Common myeloid progenitor, CD34-positive (primary cell): ENCODE results near the gene EIF3B.
"Not testable (repeated sequence)": the region's sequence is repeated elsewhere in the genome, so short reads cannot be mapped to it uniquely, and the experiment has no call there.

Experiments used
- CTCF ChIA-PET: fragments of 350-600 bp; sonication (Branson Sonifier 250); formaldehyde crosslinking; loops from one replicate; lab custom pipeline; 2021; ENCODE audit warnings: antibody characterized with exemption; lab: Charles Lee
- POLR2A ChIA-PET: fragments of 350-600 bp; sonication (Branson Sonifier 250); formaldehyde crosslinking; loops from one replicate; lab custom pipeline; 2021; ENCODE audit warnings: antibody characterized with exemption; lab: Charles Lee
- DNase-seq, 3 donors: peaks; one replicate each; pipeline versions ENCODE4 v3.0.0 to v3.0.0-alpha.2; 2013
- H3K27ac ChIP-seq, 2 experiments: 1 replicate in 1 of 2; 2 replicates in 1 of 2; pipeline ENCODE4 v1.7.0; 2013; ENCODE audit warnings: inconsistent platforms in 2 of 2, low read length in 2 of 2, mild to moderate bottlenecking in 2 of 2, low read depth in 1 of 2, moderate library complexity in 1 of 2; ENCODE audit not compliant: severe bottlenecking in 2 of 2, insufficient read depth in 1 of 2, poor library complexity in 1 of 2
- H3K27me3 ChIP-seq, 5 experiments: replicated peaks in 2 of 5; 1 replicate in 3 of 5; 2 replicates in 2 of 5; pipeline versions ENCODE4 v1.6.1 to v1.7.0; 2013; ENCODE audit warnings: low read length in 4 of 5, mild to moderate bottlenecking in 2 of 5, moderate library complexity in 2 of 5, inconsistent platforms in 1 of 5; ENCODE audit not compliant: insufficient read depth in 5 of 5, control insufficient read depth in 4 of 5
- H3K36me3 ChIP-seq, 4 experiments: 1 replicate in 2 of 4; 2 replicates in 2 of 4; pipeline versions ENCODE4 v1.6.1 to v1.7.0; 2013; ENCODE audit warnings: low read length in 3 of 4, control low read depth in 1 of 4, mild to moderate bottlenecking in 1 of 4; ENCODE audit not compliant: control insufficient read depth in 4 of 4, insufficient read depth in 4 of 4
- H3K4me1 ChIP-seq, 4 experiments: 1 replicate in 3 of 4; 2 replicates in 1 of 4; pipeline versions ENCODE4 v1.6.1 to v1.7.1; 2013; ENCODE audit warnings: low read length in 3 of 4, mild to moderate bottlenecking in 3 of 4, control low read depth in 1 of 4, inconsistent platforms in 1 of 4, moderate library complexity in 1 of 4; ENCODE audit not compliant: control insufficient read depth in 4 of 4, insufficient read depth in 4 of 4; ENCODE audit errors: control extremely low read depth in 1 of 4
- H3K4me3 ChIP-seq, 7 experiments: 1 replicate in 4 of 7; 2 replicates in 3 of 7; pipeline versions ENCODE4 v1.5.1 to v1.7.0; 2013; ENCODE audit warnings: mild to moderate bottlenecking in 7 of 7, low read length in 6 of 7, moderate library complexity in 6 of 7, inconsistent platforms in 2 of 7, low read depth in 2 of 7, control low read depth in 1 of 7; ENCODE audit not compliant: insufficient read depth in 4 of 7, control insufficient read depth in 1 of 7; ENCODE audit errors: extremely low read depth in 1 of 7
- H3K9me3 ChIP-seq, 5 experiments: 1 replicate in 4 of 5; 2 replicates in 1 of 5; pipeline versions ENCODE4 v1.6.1 to v1.7.1; 2013; ENCODE audit warnings: low read length in 4 of 5, mild to moderate bottlenecking in 2 of 5, inconsistent platforms in 1 of 5, low read depth in 1 of 5, moderate library complexity in 1 of 5; ENCODE audit not compliant: control insufficient read depth in 4 of 5, insufficient read depth in 2 of 5; ENCODE audit errors: control extremely low read depth in 1 of 5
- WGBS: methylation state at CpG from one replicate; pipeline ENCODE4 v1.1.5; 2013; ENCODE audit not compliant: insufficient coverage; 5-methylcytosine and 5-hydroxymethylcytosine counted together

The EIF3B gene

GRCh38 chr7:2347351-2348063, 7.1 kb upstream of the EIF3B start:
- CTCF ChIA-PET: interaction anchor here (0.9 to 2.9 kb wide), 16 partner anchors 10 to 766 kb away, joined by 3 to 14 read pairs (median 4); no protein-coding TSS in a partner anchor
- not testable (repeated sequence) for DNase-seq, H3K4me1 ChIP-seq, H3K9me3 ChIP-seq, H3K27me3 ChIP-seq, H3K27ac ChIP-seq, H3K36me3 ChIP-seq
- POLR2A ChIA-PET: interaction anchor here (0.6 to 1.0 kb wide), 3 partner anchors 68 to 235 kb away, joined by 3 read pairs; no protein-coding TSS in a partner anchor
- peak overlapping the region in 2 of 7 experiments; percentile 45 to 59 for H3K4me3 ChIP-seq
- 75% methylated on average over 12 of the region's 15 CpGs for WGBS

- Histone ChIP-seq H3K27ac (no peak overlapping the region), H3K27me3 (no peaks in the 10 kb centered on the region), H3K9me3 (no peaks in the 10 kb centered on the region), H3K36me3 (no peaks in the 10 kb centered on the region), H3K4me3 (no peak overlapping the region), H3K4me1 (peaks cover 4 to 20% (median 14%) of the 10 kb centered on the region in 4 experiments)
- ChIA-PET CTCF (interaction anchor here (1.0 kb wide), 1 partner anchor 117 kb away, joined by 3 read pairs; the partner anchor contains the start of gene MAD1L1), POLR2A (no interaction called here)
- no peak for DNase-seq
- 100% methylated on average over 1 of the region's 9 CpGs for WGBS
Observed at GRCh38 chr7:2350055-2350454, 4.6 kb upstream of the EIF3B start.

GRCh38 chr7:2350861-2351260, 3.8 kb upstream of the EIF3B start:
- CTCF ChIA-PET: no interaction called here
- H3K27ac ChIP-seq: no peak overlapping the region
- no peaks in the 10 kb centered on the region for H3K36me3 ChIP-seq
- WGBS: 99% methylated on average over 10 of the region's 12 CpGs
- H3K4me3 ChIP-seq: no peak overlapping the region
- no peak for DNase-seq
- no peaks in the 10 kb centered on the region for H3K27me3 ChIP-seq
- H3K4me1 ChIP-seq: peaks cover 7 to 26% (median 21%) of the 10 kb centered on the region in 4 experiments
- POLR2A ChIA-PET: no interaction called here
- no peaks in the 10 kb centered on the region for H3K9me3 ChIP-seq

GRCh38 chr7:2353113-2353935, 1.3 kb upstream of the EIF3B start:
- peak overlapping the region; percentile 36 to 97 (median 90) for H3K4me3 ChIP-seq
- WGBS: 66% methylated on average over 7 of the region's 22 CpGs
- CTCF ChIA-PET: interaction anchor here (1.0 to 1.5 kb wide), 3 partner anchors 46 to 92 kb away, joined by 3 read pairs; no protein-coding TSS in a partner anchor
- POLR2A ChIA-PET: interaction anchor here (0.6 kb wide), 2 partner anchors 105 to 147 kb away, joined by 3 read pairs; no protein-coding TSS in a partner anchor
- H3K27ac ChIP-seq: peak overlapping the region; percentile 100
- peak in 1 of 3 donors; percentile 12 for DNase-seq
- no peaks in the 10 kb centered on the region for H3K9me3 ChIP-seq
- no peaks in the 10 kb centered on the region for H3K27me3 ChIP-seq
- peaks cover 11 to 37% (median 30%) of the 10 kb centered on the region in 4 experiments for H3K4me1 ChIP-seq
- peaks cover 2 to 18% (median 6%) of the 10 kb centered on the region in 4 experiments for H3K36me3 ChIP-seq

GRCh38 chr7:2353936-2354185, 766 bp upstream of the EIF3B start:
- H3K36me3 ChIP-seq: peaks cover 4 to 24% (median 7%) of the 10 kb centered on the region in 4 experiments
- ChIA-PET CTCF (interaction anchor here (1.0 to 1.5 kb wide), 3 partner anchors 45 to 92 kb away, joined by 3 read pairs; no protein-coding TSS in a partner anchor), POLR2A (interaction anchor here (0.6 to 0.8 kb wide), 6 partner anchors 15 to 258 kb away, joined by 3 to 4 read pairs (median 3); no protein-coding TSS in a partner anchor)
- no peaks in the 10 kb centered on the region for H3K9me3 ChIP-seq
- H3K4me1 ChIP-seq: peaks cover 11 to 39% (median 31%) of the 10 kb centered on the region in 4 experiments
- H3K4me3 ChIP-seq: peak overlapping the region; percentile 36 to 97 (median 90)
- WGBS: 0% methylated on average over 14 of the region's 26 CpGs
- peak; percentile 90 to 94 (median 94) for DNase-seq
- H3K27me3 ChIP-seq: no peaks in the 10 kb centered on the region
- peak overlapping the region; percentile 100 for H3K27ac ChIP-seq

- H3K9me3 ChIP-seq: no peaks in the 10 kb centered on the region
- DNase-seq: peak in 1 of 3 donors; percentile 11
- H3K36me3 ChIP-seq: peaks cover 4 to 36% (median 10%) of the 10 kb centered on the region in 4 experiments
- ChIA-PET POLR2A (no interaction called here), CTCF (interaction anchor here (0.7 to 2.1 kb wide), 5 partner anchors 9 to 97 kb away, joined by 3 to 5 read pairs (median 4); no protein-coding TSS in a partner anchor)
- peak overlapping the region; percentile 84 to 97 (median 90) for H3K4me3 ChIP-seq
- H3K27ac ChIP-seq: peak overlapping the region; percentile 100
- peaks cover 11 to 45% (median 32%) of the 10 kb centered on the region in 4 experiments for H3K4me1 ChIP-seq
- under 1% methylated on average over 77 of the region's 92 CpGs for WGBS
- H3K27me3 ChIP-seq: no peaks in the 10 kb centered on the region
Observed at GRCh38 chr7:2354939-2355704, 495 bp downstream of the EIF3B start.
